IMR-90 (cell line): ENCODE data around the gene DDX60. TPM values are rescaled to one million over a fixed set of nuclear protein-coding genes. Genes with fewer than 3 reads are reported as not detected.

Experiments
- ATAC-seq: fragments of 200-7000 bp; cut with Tn5 transposase; 2 replicates; pipeline ENCODE4 v1.9.1; 2020; ENCODE audit warnings: low read depth, mild to moderate bottlenecking, moderate library complexity
- BruUV-seq: library from RNA; stranded (reverse); fragments of 400-500 nt; replicated peaks from 2 replicates; lab custom pipeline; 2021; lab: Mats Ljungman, UMichigan
- CTCF ChIA-PET: fragments of 300-600 bp; formaldehyde crosslinking; extraction: SDS; loops from one replicate; lab custom pipeline; 2021; ENCODE audit warnings: antibody characterized with exemption; lab: Yijun Ruan, JAX
- POLR2A ChIA-PET: fragments of 300-600 bp; sonication (Branson Sonifier 250); formaldehyde crosslinking; loops from one replicate; lab custom pipeline; 2022; ENCODE audit warnings: antibody characterized with exemption; ENCODE audit not compliant: unreplicated experiment; lab: Charles Lee
- DNase-seq: peaks from one replicate; pipeline ENCODE4 v3.0.0; 2013
- H2AFZ ChIP-seq: replicated peaks from 2 replicates; pipeline ENCODE3; 2013; ENCODE audit warnings: low read length, mild to moderate bottlenecking; ENCODE audit not compliant: poor library complexity
- H2AK5ac ChIP-seq: 2 replicates; pipeline ENCODE4 v1.6.1; 2013; ENCODE audit warnings: low read depth, low read length, inconsistent platforms
- H2AK9ac ChIP-seq: replicated peaks from 2 replicates; pipeline ENCODE3; 2013; ENCODE audit warnings: mild to moderate bottlenecking, low read depth, low read length, moderate library complexity; ENCODE audit not compliant: poor library complexity
- H2BK120ac ChIP-seq: 2 replicates; pipeline ENCODE4 v1.6.1; 2013; ENCODE audit warnings: low read depth, low read length, inconsistent platforms
- H2BK15ac ChIP-seq: 3 replicates; pipeline ENCODE4 v1.6.1; 2013; ENCODE audit warnings: low read depth, low read length, inconsistent platforms
- H2BK20ac ChIP-seq: 2 replicates; pipeline ENCODE4 v1.6.1; 2013; ENCODE audit warnings: low read depth, mild to moderate bottlenecking, inconsistent platforms, low read length, moderate library complexity
- H2BK5ac ChIP-seq: 2 replicates; pipeline ENCODE4 v1.6.1; 2013; ENCODE audit warnings: mild to moderate bottlenecking, low read depth, low read length, inconsistent platforms; ENCODE audit not compliant: poor library complexity, severe bottlenecking
- H3K14ac ChIP-seq: replicated peaks from 2 replicates; pipeline ENCODE4 v1.6.1; 2013; ENCODE audit warnings: low read depth, low read length, inconsistent platforms
- H3K18ac ChIP-seq: 2 replicates; pipeline ENCODE4 v1.6.1; 2013; ENCODE audit warnings: low read depth, low read length, control low read depth
- H3K23ac ChIP-seq: 2 replicates; pipeline ENCODE4 v1.6.1; 2013; ENCODE audit warnings: low read depth, low read length, inconsistent platforms
- H3K27ac ChIP-seq: 2 replicates; pipeline ENCODE4 v1.5.1; 2013; ENCODE audit warnings: mild to moderate bottlenecking, control low read depth, low read length; ENCODE audit not compliant: insufficient read depth
- H3K27me3 ChIP-seq: 2 replicates; pipeline ENCODE4 v1.6.1; 2013; ENCODE audit warnings: low read length; ENCODE audit not compliant: control insufficient read depth, insufficient read depth
- H3K36me3 ChIP-seq: 2 replicates; pipeline ENCODE4 v1.6.1; 2013; ENCODE audit warnings: low read length, mixed read lengths; ENCODE audit not compliant: control insufficient read depth, insufficient read depth
- H3K4ac ChIP-seq: 2 replicates; pipeline ENCODE4 v1.6.1; 2013; ENCODE audit warnings: low read depth, low read length, inconsistent platforms
- H3K4me1 ChIP-seq: 2 replicates; pipeline ENCODE4 v1.6.1; 2013; ENCODE audit warnings: low read length, mixed read lengths; ENCODE audit not compliant: control insufficient read depth, insufficient read depth
- H3K4me2 ChIP-seq: 2 replicates; pipeline ENCODE4 v1.6.1; 2013; ENCODE audit warnings: low read depth, mild to moderate bottlenecking, control low read depth, low read length, moderate library complexity
- H3K4me3 ChIP-seq: 2 replicates; pipeline ENCODE4 v1.5.1; 2013; ENCODE audit warnings: low read depth, mild to moderate bottlenecking, control low read depth, low read length, moderate library complexity; ENCODE audit not compliant: insufficient read depth
- H3K56ac ChIP-seq: 2 replicates; pipeline ENCODE4 v1.6.1; 2013; ENCODE audit warnings: low read length, inconsistent platforms; ENCODE audit not compliant: insufficient read depth; ENCODE audit errors: extremely low read depth
- H3K79me1 ChIP-seq, 2 experiments: 2 replicates each; pipeline ENCODE4 v1.6.1; 2013; ENCODE audit warnings: low read length in 2 of 2, inconsistent platforms in 1 of 2, low read depth in 1 of 2
- H3K9ac ChIP-seq: 2 replicates; pipeline ENCODE4 v1.6.1; 2013; ENCODE audit warnings: low read depth, low read length, control low read depth
- H3K9me1 ChIP-seq: 2 replicates; pipeline ENCODE4 v1.6.1; 2013; ENCODE audit warnings: low read length, inconsistent platforms; ENCODE audit not compliant: insufficient read depth
- H3K9me3 ChIP-seq: 2 replicates; pipeline ENCODE4 v1.6.1; 2013; ENCODE audit warnings: low read length; ENCODE audit not compliant: control insufficient read depth, insufficient read depth
- H4K20me1 ChIP-seq: 2 replicates; pipeline ENCODE4 v1.6.1; 2013; ENCODE audit warnings: low read length, inconsistent platforms; ENCODE audit not compliant: insufficient read depth
- H4K5ac ChIP-seq: 2 replicates; pipeline ENCODE4 v1.6.1; 2013; ENCODE audit warnings: mild to moderate bottlenecking, low read depth, low read length, control low read depth
- H4K8ac ChIP-seq, 2 experiments: 2 replicates each; pipeline ENCODE4 v1.6.1; 2013; ENCODE audit warnings: low read depth in 2 of 2, low read length in 2 of 2, control low read depth in 1 of 2, inconsistent platforms in 1 of 2
- H4K91ac ChIP-seq: 2 replicates; pipeline ENCODE4 v1.6.1; 2013; ENCODE audit warnings: low read depth, low read length, inconsistent platforms; ENCODE audit not compliant: insufficient read depth
- BHLHE40 ChIP-seq: fragments of 150-350 bp; IDR thresholded peaks from 2 replicates; pipeline ENCODE4 v1.6.1; 2016; ENCODE audit warnings: mild to moderate bottlenecking, low read depth, low read length
- CEBPB ChIP-seq: IDR thresholded peaks from 2 replicates; pipeline ENCODE4 v1.6.1; 2012; ENCODE audit warnings: low read depth, low read length, improper control_type of control experiment
- CHD1 ChIP-seq: IDR thresholded peaks from 2 replicates; pipeline ENCODE4 v1.6.1; 2012; ENCODE audit warnings: low read depth, low read length, improper control_type of control experiment
- FOS ChIP-seq: fragments of 150-350 bp; IDR thresholded peaks from 2 replicates; pipeline ENCODE4 v1.6.1; 2016; ENCODE audit warnings: low read depth, low read length
- MAFK ChIP-seq: IDR thresholded peaks from 2 replicates; pipeline ENCODE4 v1.6.1; 2012; ENCODE audit warnings: low read depth, low read length, improper control_type of control experiment
- MAZ ChIP-seq: IDR thresholded peaks from 2 replicates; pipeline ENCODE4 v1.6.1; 2012; ENCODE audit warnings: low read depth, mild to moderate bottlenecking, low read length, improper control_type of control experiment, moderate library complexity, borderline replicate concordance
- MXI1 ChIP-seq: IDR thresholded peaks from 2 replicates; pipeline ENCODE4 v1.6.1; 2012; ENCODE audit warnings: low read depth, mild to moderate bottlenecking, low read length, moderate library complexity, borderline replicate concordance
- NFE2L2 ChIP-seq: fragments of 150-350 bp; IDR thresholded peaks from 2 replicates; pipeline ENCODE4 v1.6.1; 2016; ENCODE audit warnings: low read depth, mild to moderate bottlenecking, low read length
- POLR2A ChIP-seq: IDR thresholded peaks from 2 replicates; pipeline ENCODE4 v1.6.1; 2012; ENCODE audit warnings: mild to moderate bottlenecking, low read depth, low read length
- RAD21 ChIP-seq: IDR thresholded peaks from 2 replicates; pipeline ENCODE4 v1.6.1; 2012; ENCODE audit warnings: low read length, improper control_type of control experiment
- RCOR1 ChIP-seq: IDR thresholded peaks from 2 replicates; pipeline ENCODE4 v1.6.1; 2012; ENCODE audit warnings: mild to moderate bottlenecking, low read length, improper control_type of control experiment; ENCODE audit not compliant: insufficient replicate concordance
- RFX5 ChIP-seq: IDR thresholded peaks from 2 replicates; pipeline ENCODE4 v1.8.0; 2012; ENCODE audit warnings: low read depth, mild to moderate bottlenecking, low read length, moderate library complexity
- SMC3 ChIP-seq: fragments of 150-350 bp; IDR thresholded peaks from 2 replicates; pipeline ENCODE4 v1.6.1; 2016; ENCODE audit warnings: low read depth, mild to moderate bottlenecking, antibody characterized with exemption, low read length, moderate library complexity
- WGBS, 2 experiments: methylation state at CpG; one replicate each; pipeline versions ENCODE4 v1.1.5 to v1.1.7; 2013; ENCODE audit warnings: missing lambda C conversion rate in 2 of 2; ENCODE audit not compliant: insufficient read length in 1 of 2; ENCODE audit errors: extremely low coverage in 2 of 2; 5-methylcytosine and 5-hydroxymethylcytosine counted together
- dilution Hi-C: fragments of 300-500 bp; cut with HindIII; formaldehyde crosslinking; loops from one replicate; pipeline ENCODE4 v1.14.3; 2018; ENCODE audit warnings: low sequenced_read_pairs; ENCODE audit not compliant: unreplicated experiment
- in situ Hi-C: fragments of 300-500 bp; cut with MboI; formaldehyde crosslinking; loops from 3 replicates; pipeline ENCODE4 v1.14.3; 2019; ENCODE audit warnings: low sequenced_read_pairs, inconsistent platforms, mixed read lengths
- intact Hi-C: fragments of 100-400 bp; cut with micrococcal nuclease; formaldehyde crosslinking; loops from 2 replicates; pipeline ENCODE4 v1.10.0; 2022
- polyA plus RNA-seq, 3 experiments: library from polyadenylated mRNA; depleted of rRNA; stranded (reverse); fragments of >200 nt; gene quantifications; 2 replicates each; pipeline ENCODE4 v1.2.3, GENCODE V29; 2012; ENCODE audit warnings: low replicate concordance in 1 of 3
- total RNA-seq: library from RNA; depleted of rRNA; stranded (reverse); fragments of >200 nt; gene quantifications from 2 replicates; pipeline ENCODE4 v1.2.3, GENCODE V29; 2012
- TF ChIP-seq, protein P1 (sequence below): fragments of 150-350 bp; IDR thresholded peaks from 2 replicates; pipeline ENCODE4 v1.6.1; 2016; ENCODE audit warnings: low read depth, mild to moderate bottlenecking, low read length, moderate library complexity, borderline replicate concordance
- TF ChIP-seq, protein P2 (sequence below): fragments of 150-350 bp; IDR thresholded peaks from 2 replicates; pipeline ENCODE4 v1.6.1; 2017; ENCODE audit warnings: mild to moderate bottlenecking, antibody characterized with exemption, low read length, low read depth
- TF ChIP-seq, protein P3 (sequence below): conservative IDR thresholded peaks from 2 replicates; pipeline ENCODE4 v1.5.1; 2012; ENCODE audit warnings: mild to moderate bottlenecking, low read depth, low read length, improper control_type of control experiment

DDX60 gene
- total and polyA plus RNA-seq, 2 of the 4 experiments (the other 2 are of a cell fraction), result 3.1 to 6.6 TPM

DNA sequence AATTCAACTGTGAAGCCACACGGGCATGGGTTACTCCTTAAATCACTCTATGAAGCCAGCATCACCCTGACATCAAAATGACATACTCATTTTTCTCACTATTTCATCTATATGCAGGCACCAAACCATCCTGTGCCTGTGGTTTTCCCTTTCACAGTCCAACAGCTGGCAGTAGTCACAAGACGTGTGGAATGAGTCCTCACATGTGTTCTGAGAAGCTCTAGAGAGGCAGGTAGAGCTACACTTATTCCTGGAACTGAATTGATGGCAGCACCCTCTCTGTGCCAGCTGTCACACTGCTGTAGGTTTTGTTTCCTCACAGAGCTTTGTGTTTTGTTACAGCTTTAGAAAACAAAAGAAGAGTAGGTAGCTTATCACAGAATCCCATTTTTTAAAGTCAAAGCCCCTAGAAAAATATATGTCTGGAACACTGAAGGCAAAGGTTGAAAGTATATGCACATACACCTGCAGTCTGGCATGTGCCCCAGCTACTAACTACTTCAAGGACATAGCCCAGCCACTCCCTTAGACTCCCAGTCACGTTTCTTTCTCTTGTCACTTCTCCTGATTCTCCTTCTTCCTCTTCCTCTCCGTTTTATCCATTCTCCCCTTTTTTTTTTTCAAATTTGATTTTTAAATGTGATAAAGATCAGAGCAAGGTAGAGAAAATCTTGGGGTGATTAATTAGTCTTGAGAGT, 119.1 kb downstream of the DDX60 start:
- no peak overlapping the region for H3K4me2 ChIP-seq
- H3K23ac ChIP-seq, result no peak overlapping the region
- ATAC-seq (no peak), DNase-seq (no peak)
- H4K20me1 ChIP-seq, result no peaks in the 10 kb centered on the region
- in situ Hi-C loops, result loop anchor here (25.0 kb wide), 3 partner anchors 313 to 1288 kb away; no protein-coding TSS in a partner anchor
- no peak overlapping the region for H3K9ac ChIP-seq
- no peaks in the 10 kb centered on the region for H3K27me3 ChIP-seq
- no peaks in the 10 kb centered on the region for H3K9me1 ChIP-seq
- no peak overlapping the region for H2BK5ac ChIP-seq
- peaks cover 13% of the 10 kb centered on the region for H3K9me3 ChIP-seq
- H3K14ac ChIP-seq, result no peak overlapping the region
- H3K27ac ChIP-seq, result no peak overlapping the region
- no peak overlapping the region for H2AFZ ChIP-seq
- H3K18ac ChIP-seq, result no peak overlapping the region
- BruUV-seq, result no TSS peak
- intact Hi-C loops, result no loop called here
- no peak overlapping the region for H3K56ac ChIP-seq
- H2AK9ac ChIP-seq, result no peak overlapping the region
- H3K4me3 ChIP-seq, result no peak overlapping the region
- H3K36me3 ChIP-seq, result no peaks in the 10 kb centered on the region
- no peak overlapping the region for H4K91ac ChIP-seq
- H2BK120ac ChIP-seq, result no peak overlapping the region
- TF ChIP-seq, protein P1, sequence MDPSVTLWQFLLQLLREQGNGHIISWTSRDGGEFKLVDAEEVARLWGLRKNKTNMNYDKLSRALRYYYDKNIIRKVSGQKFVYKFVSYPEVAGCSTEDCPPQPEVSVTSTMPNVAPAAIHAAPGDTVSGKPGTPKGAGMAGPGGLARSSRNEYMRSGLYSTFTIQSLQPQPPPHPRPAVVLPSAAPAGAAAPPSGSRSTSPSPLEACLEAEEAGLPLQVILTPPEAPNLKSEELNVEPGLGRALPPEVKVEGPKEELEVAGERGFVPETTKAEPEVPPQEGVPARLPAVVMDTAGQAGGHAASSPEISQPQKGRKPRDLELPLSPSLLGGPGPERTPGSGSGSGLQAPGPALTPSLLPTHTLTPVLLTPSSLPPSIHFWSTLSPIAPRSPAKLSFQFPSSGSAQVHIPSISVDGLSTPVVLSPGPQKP, result no peak
- TF ChIP-seq, protein P2, sequence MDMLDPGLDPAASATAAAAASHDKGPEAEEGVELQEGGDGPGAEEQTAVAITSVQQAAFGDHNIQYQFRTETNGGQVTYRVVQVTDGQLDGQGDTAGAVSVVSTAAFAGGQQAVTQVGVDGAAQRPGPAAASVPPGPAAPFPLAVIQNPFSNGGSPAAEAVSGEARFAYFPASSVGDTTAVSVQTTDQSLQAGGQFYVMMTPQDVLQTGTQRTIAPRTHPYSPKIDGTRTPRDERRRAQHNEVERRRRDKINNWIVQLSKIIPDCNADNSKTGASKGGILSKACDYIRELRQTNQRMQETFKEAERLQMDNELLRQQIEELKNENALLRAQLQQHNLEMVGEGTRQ, result no peak
- TF ChIP-seq SMC3 (no peak), POLR2A (no peak), FOS (no peak), CHD1 (no peak), BHLHE40 (no peak), MXI1 (no peak), MAZ (no peak), RFX5 (no peak), NFE2L2 (no peak), RCOR1 (no peak), MAFK (no peak), CEBPB (no peak), RAD21 (no peak)
- TF ChIP-seq, protein P3, sequence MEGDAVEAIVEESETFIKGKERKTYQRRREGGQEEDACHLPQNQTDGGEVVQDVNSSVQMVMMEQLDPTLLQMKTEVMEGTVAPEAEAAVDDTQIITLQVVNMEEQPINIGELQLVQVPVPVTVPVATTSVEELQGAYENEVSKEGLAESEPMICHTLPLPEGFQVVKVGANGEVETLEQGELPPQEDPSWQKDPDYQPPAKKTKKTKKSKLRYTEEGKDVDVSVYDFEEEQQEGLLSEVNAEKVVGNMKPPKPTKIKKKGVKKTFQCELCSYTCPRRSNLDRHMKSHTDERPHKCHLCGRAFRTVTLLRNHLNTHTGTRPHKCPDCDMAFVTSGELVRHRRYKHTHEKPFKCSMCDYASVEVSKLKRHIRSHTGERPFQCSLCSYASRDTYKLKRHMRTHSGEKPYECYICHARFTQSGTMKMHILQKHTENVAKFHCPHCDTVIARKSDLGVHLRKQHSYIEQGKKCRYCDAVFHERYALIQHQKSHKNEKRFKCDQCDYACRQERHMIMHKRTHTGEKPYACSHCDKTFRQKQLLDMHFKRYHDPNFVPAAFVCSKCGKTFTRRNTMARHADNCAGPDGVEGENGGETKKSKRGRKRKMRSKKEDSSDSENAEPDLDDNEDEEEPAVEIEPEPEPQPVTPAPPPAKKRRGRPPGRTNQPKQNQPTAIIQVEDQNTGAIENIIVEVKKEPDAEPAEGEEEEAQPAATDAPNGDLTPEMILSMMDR, result no peak
- no peak overlapping the region for H2AK5ac ChIP-seq
- POLR2A ChIA-PET, result no interaction called here
- no peak overlapping the region for H2BK15ac ChIP-seq
- no peak overlapping the region for H4K5ac ChIP-seq
- H3K4ac ChIP-seq, result no peak overlapping the region
- H4K8ac ChIP-seq, result no peak overlapping the region
- CTCF ChIA-PET, result interaction anchor here (0.5 kb wide), 1 partner anchor 494 kb away, joined by 3 read pairs; no protein-coding TSS in a partner anchor
- no peaks in the 10 kb centered on the region; the same call in 1 of the 2 replicates for H3K4me1 ChIP-seq
- dilution Hi-C loops, result no loop called here
- no peaks in the 10 kb centered on the region for H3K79me1 ChIP-seq
- 40% methylated on average over 1 of the region's 4 CpGs; no CpG with 5 or more reads in 1 of the 2 experiments for WGBS, 2 experiments
- no peak overlapping the region for H2BK20ac ChIP-seq
